Measurements from ENCODE around the gene DACH2.

DNA sequence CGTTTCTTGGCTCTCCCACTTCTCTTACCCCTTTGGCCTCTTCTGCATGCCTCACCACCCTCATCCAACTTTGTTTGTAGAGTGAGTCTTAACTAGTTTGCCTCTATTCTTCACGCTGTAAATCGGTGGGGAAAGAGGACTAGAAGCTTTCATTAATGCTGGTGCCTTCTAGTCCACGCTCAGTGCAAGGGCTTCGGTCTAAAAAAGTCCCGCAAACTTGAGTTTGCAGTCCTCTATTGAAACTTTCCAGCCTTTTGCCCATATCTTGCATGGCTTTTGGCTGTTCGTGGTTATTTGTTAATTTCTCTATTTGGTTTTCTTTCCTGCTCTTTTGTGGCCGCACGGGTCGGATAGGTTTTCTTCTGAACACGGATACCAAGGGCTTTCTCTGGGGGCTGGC, 868 bp downstream of the DACH2 start:
- TF ChIP-seq POLR2A (IDR thresholded peaks at IDR 0.05): no peak
- TF ChIP-seq, protein P1, sequence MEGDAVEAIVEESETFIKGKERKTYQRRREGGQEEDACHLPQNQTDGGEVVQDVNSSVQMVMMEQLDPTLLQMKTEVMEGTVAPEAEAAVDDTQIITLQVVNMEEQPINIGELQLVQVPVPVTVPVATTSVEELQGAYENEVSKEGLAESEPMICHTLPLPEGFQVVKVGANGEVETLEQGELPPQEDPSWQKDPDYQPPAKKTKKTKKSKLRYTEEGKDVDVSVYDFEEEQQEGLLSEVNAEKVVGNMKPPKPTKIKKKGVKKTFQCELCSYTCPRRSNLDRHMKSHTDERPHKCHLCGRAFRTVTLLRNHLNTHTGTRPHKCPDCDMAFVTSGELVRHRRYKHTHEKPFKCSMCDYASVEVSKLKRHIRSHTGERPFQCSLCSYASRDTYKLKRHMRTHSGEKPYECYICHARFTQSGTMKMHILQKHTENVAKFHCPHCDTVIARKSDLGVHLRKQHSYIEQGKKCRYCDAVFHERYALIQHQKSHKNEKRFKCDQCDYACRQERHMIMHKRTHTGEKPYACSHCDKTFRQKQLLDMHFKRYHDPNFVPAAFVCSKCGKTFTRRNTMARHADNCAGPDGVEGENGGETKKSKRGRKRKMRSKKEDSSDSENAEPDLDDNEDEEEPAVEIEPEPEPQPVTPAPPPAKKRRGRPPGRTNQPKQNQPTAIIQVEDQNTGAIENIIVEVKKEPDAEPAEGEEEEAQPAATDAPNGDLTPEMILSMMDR (IDR thresholded peaks at IDR 0.05): no peak
